Measurements from ENCODE around the gene HCK. TPM values are rescaled to one million over a fixed set of nuclear protein-coding genes. Genes with fewer than 3 reads are reported as not detected.

HCK gene
- total RNA-seq, 1 experiment from 2014 or later: 0.17 TPM

DNA sequence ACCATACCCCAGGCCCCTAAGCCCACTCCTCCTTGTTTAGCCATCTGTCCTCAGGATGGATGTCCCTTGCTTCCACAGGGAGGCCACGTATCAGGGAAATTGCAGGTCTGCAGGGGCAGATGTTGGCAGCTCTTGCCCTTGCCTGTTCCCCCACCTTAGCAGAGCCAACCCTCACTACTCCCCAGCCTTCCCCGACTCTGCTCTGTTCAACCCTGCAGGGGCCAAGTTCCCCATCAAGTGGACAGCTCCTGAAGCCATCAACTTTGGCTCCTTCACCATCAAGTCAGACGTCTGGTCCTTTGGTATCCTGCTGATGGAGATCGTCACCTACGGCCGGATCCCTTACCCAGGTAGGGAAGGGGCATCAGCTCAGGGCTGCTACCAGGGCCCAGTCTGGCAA lies 46.7 kb downstream of the HCK start:
- no peak overlapping the region for H2AFZ ChIP-seq (ENCODE audit: low read depth, low read length, poor library complexity, severe bottlenecking)
- H3K9me2 ChIP-seq (ENCODE audit: insufficient read depth): no peaks in the 10 kb centered on the region
- ChIA-PET POLR2A (no interaction called here), CTCF (no interaction called here), RAD21 (ENCODE audit: low non-redundant PET in 1 of 2, low total read pairs in 2 of 2, uncharacterized antibody in 2 of 2, unreplicated experiment in 2 of 2) (no interaction called here)
- no peak overlapping the region for H3K27ac ChIP-seq (ENCODE audit: low read depth, low read length)
- H3K27me3 ChIP-seq (ENCODE audit: insufficient read depth, low read length): peaks cover 13% of the 10 kb centered on the region; the same call in 1 of the 2 replicates
- H3K79me2 ChIP-seq (ENCODE audit: insufficient read depth, low read length): no peaks in the 10 kb centered on the region
- ATAC-seq (no peak), DNase-seq (ENCODE audit: low read depth, low spot score) (no peak)
- H3K4me1 ChIP-seq (ENCODE audit: control insufficient read depth in 1 of 2, insufficient read depth in 2 of 2, low read length in 2 of 2): no peaks in the 10 kb centered on the region
- TF ChIP-seq, protein P1, sequence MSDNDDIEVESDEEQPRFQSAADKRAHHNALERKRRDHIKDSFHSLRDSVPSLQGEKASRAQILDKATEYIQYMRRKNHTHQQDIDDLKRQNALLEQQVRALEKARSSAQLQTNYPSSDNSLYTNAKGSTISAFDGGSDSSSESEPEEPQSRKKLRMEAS (IDR thresholded peaks at IDR 0.05): no peak
- TF ChIP-seq, protein P2, sequence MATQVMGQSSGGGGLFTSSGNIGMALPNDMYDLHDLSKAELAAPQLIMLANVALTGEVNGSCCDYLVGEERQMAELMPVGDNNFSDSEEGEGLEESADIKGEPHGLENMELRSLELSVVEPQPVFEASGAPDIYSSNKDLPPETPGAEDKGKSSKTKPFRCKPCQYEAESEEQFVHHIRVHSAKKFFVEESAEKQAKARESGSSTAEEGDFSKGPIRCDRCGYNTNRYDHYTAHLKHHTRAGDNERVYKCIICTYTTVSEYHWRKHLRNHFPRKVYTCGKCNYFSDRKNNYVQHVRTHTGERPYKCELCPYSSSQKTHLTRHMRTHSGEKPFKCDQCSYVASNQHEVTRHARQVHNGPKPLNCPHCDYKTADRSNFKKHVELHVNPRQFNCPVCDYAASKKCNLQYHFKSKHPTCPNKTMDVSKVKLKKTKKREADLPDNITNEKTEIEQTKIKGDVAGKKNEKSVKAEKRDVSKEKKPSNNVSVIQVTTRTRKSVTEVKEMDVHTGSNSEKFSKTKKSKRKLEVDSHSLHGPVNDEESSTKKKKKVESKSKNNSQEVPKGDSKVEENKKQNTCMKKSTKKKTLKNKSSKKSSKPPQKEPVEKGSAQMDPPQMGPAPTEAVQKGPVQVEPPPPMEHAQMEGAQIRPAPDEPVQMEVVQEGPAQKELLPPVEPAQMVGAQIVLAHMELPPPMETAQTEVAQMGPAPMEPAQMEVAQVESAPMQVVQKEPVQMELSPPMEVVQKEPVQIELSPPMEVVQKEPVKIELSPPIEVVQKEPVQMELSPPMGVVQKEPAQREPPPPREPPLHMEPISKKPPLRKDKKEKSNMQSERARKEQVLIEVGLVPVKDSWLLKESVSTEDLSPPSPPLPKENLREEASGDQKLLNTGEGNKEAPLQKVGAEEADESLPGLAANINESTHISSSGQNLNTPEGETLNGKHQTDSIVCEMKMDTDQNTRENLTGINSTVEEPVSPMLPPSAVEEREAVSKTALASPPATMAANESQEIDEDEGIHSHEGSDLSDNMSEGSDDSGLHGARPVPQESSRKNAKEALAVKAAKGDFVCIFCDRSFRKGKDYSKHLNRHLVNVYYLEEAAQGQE (IDR thresholded peaks at IDR 0.05; ENCODE audit: low read depth): no peak
- TF ChIP-seq, protein P3, sequence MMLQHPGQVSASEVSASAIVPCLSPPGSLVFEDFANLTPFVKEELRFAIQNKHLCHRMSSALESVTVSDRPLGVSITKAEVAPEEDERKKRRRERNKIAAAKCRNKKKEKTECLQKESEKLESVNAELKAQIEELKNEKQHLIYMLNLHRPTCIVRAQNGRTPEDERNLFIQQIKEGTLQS (IDR thresholded peaks at IDR 0.05): no peak
- H3K4me3 ChIP-seq (replicated peaks in 1 of 2; ENCODE audit: low read depth in 1 of 2, low read length in 2 of 2): no peak overlapping the region
- no TSS peak for BruUV-seq (replicated peaks)
- no peaks in the 10 kb centered on the region for H3K36me3 ChIP-seq (ENCODE audit: control insufficient read depth in 1 of 2, insufficient read depth in 2 of 2, low read length in 2 of 2)
- no peak overlapping the region for H3K4me2 ChIP-seq (ENCODE audit: low read length)
- intact Hi-C loops (cut with micrococcal nuclease): no loop called here
- H3K9me3 ChIP-seq (ENCODE audit: control insufficient read depth in 1 of 2, insufficient read depth in 1 of 2, low read depth in 1 of 2, low read length in 2 of 2): no peaks in the 10 kb centered on the region
- H3K9ac ChIP-seq (ENCODE audit: low read length): no peak overlapping the region
- H4K20me1 ChIP-seq (ENCODE audit: insufficient read depth): no peaks in the 10 kb centered on the region

DNA sequence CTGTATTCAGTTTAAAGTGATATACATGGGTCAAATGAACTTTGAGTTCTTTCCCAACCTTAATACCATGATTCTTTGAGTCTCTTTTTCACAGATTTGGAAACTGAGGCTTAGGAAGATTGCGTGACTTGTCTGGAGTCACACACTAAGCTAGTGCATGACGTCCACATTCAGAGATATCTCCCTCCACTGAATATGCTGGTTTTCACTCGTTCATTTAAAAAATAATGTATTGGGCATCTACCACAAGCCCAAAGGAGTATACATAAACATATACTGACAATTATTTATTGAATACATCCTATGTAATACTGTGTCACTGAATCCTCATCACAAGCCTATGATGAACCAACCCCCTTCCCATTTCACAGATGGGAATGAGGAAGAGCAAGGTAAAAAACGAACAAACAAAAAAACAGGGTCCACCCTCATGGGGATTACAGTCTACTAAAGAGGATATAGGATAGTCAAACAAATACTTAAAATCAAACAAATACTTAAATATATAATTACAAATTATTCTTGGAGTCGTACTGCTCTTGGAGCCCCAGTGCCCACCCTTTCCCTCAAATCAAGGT lies 56.9 kb downstream of the HCK start:
- intact Hi-C loops (cut with micrococcal nuclease): no loop called here
- Histone ChIP-seq H3K4me2 (ENCODE audit: low read length) (peak overlapping the region; percentile 86), H3K9me2 (ENCODE audit: insufficient read depth) (no peaks in the 10 kb centered on the region), H3K9me3 (ENCODE audit: control insufficient read depth in 1 of 2, insufficient read depth in 1 of 2, low read depth in 1 of 2, low read length in 2 of 2) (no peaks in the 10 kb centered on the region), H4K20me1 (ENCODE audit: insufficient read depth) (peaks cover 4% of the 10 kb centered on the region; the same call in 1 of the 2 replicates), H2AFZ (ENCODE audit: low read depth, low read length, poor library complexity, severe bottlenecking) (peak overlapping the region; percentile 97), H3K4me3 (replicated peaks in 1 of 2; ENCODE audit: low read depth in 1 of 2, low read length in 2 of 2) (peak overlapping the region in 1 of 2 experiments; percentile 90; a peak in 2 of 4 replicates), H3K36me3 (ENCODE audit: control insufficient read depth in 1 of 2, insufficient read depth in 2 of 2, low read length in 2 of 2) (0 out of 4 replicates have a peak, but pooled peaks cover 0 to 2% of the 10 kb centered on the region in 2 experiments), H3K9ac (ENCODE audit: low read length) (peak overlapping the region; percentile 95), H3K27me3 (ENCODE audit: insufficient read depth, low read length) (peaks cover 2% of the 10 kb centered on the region; the same call in 1 of the 2 replicates), H3K79me2 (ENCODE audit: insufficient read depth, low read length) (peaks cover 44% of the 10 kb centered on the region), H3K27ac (ENCODE audit: low read depth, low read length) (peak overlapping the region; percentile 98; the same call in 1 of the 2 replicates), H3K4me1 (ENCODE audit: control insufficient read depth in 1 of 2, insufficient read depth in 2 of 2, low read length in 2 of 2) (peaks cover 6 to 17% of the 10 kb centered on the region in 2 experiments)
- CTCF ChIA-PET: interaction anchor here (0.6 kb wide), 1 partner anchor 565 kb away, joined by 3 read pairs; the partner anchor contains the start of gene C20orf203
- POLR2A ChIA-PET: no interaction called here
- ATAC-seq (no peak), DNase-seq (ENCODE audit: low read depth, low spot score) (no peak)
- RAD21 ChIA-PET (ENCODE audit: low non-redundant PET in 1 of 2, low total read pairs in 2 of 2, uncharacterized antibody in 2 of 2, unreplicated experiment in 2 of 2): no interaction called here
- TF ChIP-seq, protein P4, sequence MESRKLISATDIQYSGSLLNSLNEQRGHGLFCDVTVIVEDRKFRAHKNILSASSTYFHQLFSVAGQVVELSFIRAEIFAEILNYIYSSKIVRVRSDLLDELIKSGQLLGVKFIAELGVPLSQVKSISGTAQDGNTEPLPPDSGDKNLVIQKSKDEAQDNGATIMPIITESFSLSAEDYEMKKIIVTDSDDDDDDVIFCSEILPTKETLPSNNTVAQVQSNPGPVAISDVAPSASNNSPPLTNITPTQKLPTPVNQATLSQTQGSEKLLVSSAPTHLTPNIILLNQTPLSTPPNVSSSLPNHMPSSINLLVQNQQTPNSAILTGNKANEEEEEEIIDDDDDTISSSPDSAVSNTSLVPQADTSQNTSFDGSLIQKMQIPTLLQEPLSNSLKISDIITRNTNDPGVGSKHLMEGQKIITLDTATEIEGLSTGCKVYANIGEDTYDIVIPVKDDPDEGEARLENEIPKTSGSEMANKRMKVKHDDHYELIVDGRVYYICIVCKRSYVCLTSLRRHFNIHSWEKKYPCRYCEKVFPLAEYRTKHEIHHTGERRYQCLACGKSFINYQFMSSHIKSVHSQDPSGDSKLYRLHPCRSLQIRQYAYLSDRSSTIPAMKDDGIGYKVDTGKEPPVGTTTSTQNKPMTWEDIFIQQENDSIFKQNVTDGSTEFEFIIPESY (IDR thresholded peaks at IDR 0.05; ENCODE audit: extremely low read depth, insufficient replicate concordance, low read length): no peak
- TF ChIP-seq CBX3 (IDR thresholded peaks at IDR 0.05; ENCODE audit: low read depth): peak; percentile 21; the same call in 1 of the 2 replicates
- BruUV-seq (replicated peaks): TSS peak; percentile 45
